NCI-H128 (cell line): Measurements from ENCODE around the gene DNM2.
"Not testable (repeated sequence)": the region's sequence is repeated elsewhere in the genome, so short reads cannot be mapped to it uniquely, and the experiment has no call there.

ENCODE experiments used
- DNase-seq: peaks from one replicate; lab custom pipeline; 2025; ENCODE audit not compliant: unreplicated experiment; lab: John Stamatoyannopoulos, UW

DNM2 gene

DNA sequence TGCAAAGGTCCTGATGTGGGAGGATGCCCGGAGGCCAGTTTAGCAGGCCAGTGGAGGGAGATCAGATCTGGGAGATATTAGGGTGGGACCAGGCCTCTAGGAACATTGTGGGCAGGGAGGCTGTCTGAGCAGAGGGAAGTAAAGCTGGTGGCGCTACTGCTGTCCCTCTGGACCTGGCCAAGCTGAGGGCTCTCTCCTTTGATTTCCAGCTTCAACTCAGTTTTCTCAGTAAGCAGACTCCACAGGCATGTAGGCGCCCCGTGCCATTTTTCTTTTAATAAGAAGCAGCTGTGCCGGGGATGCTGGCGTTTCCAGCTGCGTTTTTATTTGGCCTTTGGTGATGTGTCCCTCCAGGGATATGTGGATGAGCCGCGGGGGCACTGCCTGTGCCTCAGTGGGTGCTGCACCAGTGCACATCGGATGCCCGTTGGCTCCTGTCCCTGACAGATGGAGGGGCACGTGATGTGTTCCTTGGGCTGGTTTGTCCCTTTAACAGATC lies 6.7 kb downstream of the DNM2 start:
- no peak for DNase-seq

DNA sequence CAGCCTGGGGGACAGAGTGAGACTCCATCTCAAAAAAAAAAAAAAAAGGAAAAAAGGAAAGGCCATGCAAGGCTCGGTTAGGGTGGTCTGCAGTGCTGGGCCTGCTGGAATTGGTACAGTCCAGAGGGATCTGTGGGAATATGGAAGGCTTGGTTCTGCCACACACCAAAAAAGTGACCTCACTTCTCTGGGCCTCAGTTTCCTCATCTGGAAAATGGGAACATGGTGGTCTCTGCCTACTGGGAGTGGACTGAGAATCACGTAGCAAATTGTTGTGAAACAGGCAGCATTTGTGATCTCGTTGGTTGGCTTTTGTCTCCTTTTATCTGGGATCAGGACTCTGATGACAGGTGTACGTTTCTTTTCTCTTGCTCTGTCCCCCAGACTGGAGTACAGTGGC lies 7.5 kb downstream of the DNM2 start:
- DNase-seq: no peak

DNA sequence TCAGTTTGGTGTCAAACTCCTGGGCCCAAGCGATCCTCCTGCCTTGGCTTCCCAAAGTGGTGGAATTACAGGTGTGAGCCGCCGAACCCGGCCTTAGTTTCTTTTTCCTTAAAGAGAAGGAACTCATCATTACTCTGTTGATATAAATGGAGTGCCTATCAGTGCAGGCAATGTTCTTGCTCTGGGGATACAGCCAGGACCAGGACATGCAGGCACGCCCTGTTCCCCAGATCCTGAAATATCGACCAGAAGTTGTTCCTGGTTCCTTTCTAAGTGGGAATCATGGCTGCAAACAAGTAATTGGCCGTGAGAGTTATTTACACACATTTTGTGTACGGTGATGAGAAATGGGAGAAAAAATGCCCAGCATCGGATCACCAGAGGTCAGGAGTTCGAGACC lies 8.4 kb downstream of the DNM2 start:
- no peak for DNase-seq

DNA sequence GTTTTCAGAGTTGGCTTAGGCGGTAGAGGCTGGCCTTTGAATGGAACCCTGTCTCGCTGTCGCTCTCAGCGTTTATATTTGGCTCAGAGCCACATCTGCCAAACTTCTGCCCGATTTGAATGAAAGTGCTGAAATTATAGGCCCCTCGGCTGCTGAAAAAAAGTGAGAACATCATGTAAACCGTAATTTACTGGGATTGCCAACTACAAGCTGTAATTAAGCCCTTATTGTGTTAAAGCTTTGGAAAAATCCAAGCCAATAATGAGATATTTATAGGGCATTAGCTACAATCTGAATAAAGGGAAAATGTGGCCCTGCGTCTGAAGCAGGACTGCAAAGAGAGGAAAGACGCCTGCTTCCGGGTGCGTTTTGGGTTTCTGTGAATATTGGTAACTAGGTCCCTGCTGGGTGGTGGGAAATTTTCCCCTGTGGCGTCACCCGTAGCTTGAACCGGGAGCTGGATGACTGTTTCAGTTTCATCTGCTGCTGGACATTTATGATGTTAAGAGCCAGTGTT lies 9.9 kb downstream of the DNM2 start:
- no peak for DNase-seq

DNA sequence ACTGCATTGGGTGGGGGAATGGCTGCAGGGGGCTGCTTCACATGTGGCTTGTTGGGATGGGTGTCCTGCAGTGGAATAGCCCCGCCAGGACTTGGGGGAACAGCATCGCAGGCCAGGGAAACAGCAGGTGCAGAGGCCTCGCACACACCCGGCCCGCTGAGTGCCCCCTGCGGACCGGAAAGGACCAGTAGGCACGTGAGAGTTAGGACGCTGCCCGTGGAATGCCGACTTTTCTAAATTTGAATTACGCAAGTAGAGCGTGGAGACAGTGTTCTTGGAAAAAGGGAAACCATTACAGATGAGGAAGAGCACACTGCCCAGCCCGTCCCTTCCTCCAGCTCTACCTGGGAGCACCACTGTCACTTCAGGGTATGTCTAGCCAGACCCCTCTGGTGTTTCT lies 11.5 kb downstream of the DNM2 start:
- DNase-seq: no peak

DNA sequence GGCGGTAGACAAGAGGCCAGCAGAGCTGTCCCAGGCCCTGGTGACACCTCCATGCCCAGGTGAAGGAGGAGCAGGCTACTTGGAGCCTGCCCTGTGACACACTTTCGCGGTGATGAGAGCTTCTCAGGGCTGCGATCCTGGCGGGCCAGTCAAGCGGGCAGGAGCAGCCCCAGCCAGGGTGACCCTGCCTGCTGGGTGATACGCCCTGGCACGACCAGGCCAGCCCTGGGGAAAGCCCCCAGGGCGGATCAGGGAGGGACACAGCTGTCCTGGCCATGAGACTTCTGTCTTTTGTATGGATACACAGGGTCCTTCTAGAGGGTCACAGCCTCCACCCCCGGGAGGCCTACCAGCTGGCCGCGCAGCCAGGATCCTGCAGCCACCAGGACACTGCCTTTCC lies 13.1 kb downstream of the DNM2 start:
- DNase-seq: no peak

DNA sequence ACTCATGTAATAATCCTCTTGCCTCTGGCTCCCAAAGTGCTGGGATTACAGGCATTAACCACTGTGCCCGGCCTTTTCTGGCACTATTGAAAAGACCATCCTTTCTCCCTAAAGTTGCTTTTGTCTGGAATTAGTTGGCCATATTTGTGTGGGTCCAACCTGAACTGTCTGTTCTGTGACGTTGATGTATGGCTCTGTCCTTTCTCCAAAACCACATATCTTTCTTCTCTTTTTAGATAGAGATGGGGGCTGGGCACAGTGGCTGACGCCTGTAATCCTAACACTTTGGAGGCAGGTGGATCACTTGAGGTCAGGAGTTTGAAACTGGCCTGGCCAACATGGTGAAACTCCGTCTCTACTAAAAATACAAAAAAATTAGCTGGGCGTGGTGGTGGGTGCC lies 17.9 kb downstream of the DNM2 start:
- no peak for DNase-seq

DNA sequence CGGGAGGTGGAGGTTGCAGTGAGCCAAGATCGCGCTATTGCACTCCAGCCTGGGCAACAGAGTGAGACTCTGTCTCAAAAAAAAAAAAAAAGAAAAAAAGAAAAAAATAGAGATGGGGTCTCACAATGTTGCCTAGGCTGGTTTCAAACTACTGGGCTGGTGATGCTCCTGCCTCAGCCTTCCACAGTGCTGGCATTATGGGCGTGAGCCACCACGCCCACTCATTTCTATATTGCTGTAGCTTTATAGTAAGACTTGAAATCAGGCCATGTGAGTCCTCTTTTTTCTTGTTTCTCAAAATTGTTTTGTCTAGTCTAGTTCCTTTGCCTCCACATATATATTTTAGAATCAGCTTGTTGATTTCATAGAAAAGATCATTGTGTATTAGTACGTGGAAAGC lies 18.3 kb downstream of the DNM2 start:
- DNase-seq: no peak

DNA sequence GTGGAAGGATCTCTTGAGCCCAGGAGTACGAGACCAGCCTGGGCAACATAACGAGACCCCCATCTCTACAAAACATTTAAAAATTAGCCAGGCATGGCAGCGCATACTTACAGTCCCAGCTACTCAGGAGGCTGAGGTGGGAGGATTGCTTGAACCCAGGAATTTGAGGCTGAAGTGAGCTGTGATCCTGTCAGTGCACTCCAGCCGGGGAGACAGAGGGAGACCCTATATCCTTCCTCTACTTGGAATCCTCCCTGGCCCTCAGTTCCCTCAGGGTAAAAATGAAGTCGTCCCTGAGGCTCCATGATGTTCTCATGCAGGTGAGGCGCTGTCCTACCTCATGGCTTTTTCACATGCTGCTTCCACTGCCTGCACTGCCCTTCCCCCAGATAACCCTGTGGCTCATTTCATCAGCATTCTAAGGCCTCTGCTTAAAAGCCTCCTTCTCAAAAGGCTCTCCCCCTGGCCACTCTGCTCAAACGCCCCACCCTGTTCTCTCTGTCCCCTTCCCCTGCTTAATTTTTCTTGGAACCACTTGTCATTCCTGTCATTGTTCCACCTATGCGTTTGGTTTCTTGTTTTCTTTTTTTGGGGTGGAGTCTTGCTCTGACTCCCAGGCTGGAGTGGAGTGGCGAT lies 19.2 kb downstream of the DNM2 start:
- DNase-seq: no peak

DNA sequence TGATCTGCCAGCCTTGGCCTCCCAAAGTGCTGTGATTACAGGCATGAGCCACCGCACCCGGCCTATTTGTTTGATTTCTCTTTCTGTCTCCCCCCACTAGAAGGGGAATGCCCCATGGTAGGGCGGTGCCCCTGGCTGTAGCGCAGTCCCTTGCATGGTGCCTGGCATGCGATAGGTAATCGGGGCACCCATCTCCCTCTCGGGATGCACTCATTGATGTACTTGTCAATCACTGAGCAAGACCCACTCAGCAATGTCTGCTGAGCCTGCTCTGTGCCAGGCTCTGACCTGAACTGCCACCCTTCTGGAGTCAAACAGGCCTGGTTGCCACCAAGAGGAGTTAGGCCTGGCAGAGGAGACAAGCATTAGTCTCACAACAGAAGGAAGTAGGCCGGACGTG lies 19.8 kb downstream of the DNM2 start:
- no peak for DNase-seq

DNA sequence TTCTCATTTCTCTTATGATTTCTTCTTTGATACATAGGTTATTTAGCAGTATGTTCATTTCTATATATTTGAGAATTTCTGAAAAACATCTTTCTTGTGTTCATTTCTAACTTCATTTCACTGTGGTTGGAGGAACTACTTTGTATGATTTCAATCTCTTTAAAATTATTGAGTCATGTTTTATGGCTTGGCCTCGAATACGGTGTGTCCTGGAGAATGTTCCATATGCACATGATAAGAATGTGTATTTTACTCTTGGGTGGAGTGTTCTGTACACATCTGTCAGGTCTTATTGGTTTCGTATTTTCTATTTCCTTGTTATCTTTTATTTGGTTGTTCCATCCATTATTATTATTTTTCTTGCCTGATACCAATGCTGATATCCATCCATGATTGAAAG lies 22.9 kb downstream of the DNM2 start:
- DNase-seq: no peak

DNA sequence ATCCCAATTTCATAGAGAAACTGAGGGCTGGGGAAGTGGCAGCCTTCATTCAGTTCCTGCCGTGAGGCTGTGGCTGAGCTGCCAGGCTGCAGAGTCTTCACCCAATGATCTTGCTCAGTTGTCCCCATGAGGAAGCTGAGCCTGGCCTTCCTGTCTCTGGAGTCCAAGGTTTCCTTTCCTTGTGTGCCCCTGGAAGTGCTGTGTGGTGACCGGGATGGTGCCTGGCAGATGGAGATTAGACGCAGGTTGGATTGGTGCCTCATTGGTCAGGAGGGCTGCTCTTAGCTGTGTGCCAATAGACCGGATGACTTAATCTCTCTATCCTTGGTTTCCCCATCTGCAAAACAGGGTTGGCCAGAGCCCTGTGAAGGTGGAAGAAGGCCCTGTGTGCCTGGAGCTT lies 24.6 kb downstream of the DNM2 start:
- DNase-seq: no peak

DNA sequence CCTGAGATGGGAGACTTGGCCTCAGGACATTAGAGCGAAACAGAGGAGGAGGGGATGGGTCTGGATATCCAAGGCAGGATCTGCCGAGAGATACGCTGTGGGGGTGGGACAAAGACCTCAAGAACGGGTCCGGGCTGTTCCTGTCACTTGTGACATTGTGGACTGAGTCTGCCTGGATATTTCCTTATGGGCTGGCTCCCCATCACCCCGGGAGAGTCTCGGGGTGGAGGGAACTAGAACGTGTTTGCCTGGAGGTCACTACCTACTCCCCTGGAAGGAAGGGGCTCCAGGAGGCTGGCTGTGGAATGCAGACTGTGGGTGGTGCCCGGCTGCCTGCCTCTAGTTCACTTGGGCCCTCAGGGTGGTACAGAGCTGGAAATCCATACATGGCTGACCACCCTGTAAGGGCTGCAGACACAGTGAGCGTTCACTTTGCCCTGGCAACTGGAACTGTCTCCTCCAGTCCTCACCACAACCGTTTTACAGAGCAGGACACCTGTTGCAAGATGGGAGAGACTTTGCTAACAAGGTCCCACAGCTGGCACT lies 26.4 kb downstream of the DNM2 start:
- DNase-seq: no peak

DNA sequence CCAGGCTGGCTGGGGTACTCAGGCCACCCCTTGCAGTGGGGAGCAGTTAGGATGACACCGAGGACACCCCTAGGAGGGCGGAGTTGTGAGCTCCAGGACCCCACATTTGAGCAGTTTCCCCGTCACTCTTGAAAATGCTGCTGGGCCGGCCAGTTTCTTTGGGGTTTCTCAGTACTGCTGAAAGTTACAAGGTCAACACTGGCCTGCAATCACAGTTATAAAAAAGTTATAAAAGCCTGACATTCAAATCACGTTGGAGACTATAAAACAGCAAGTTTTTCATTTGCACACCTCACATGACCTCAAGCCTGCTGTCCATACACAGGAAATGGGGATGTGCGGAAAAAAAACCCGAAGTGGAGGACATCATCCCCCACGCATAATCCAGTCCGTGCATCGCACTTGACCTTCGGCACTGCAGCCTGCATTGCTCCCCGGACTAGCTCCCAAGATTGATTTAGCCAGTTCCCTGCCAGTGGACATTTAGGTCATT lies 27.0 kb downstream of the DNM2 start:
- DNase-seq: no peak

DNA sequence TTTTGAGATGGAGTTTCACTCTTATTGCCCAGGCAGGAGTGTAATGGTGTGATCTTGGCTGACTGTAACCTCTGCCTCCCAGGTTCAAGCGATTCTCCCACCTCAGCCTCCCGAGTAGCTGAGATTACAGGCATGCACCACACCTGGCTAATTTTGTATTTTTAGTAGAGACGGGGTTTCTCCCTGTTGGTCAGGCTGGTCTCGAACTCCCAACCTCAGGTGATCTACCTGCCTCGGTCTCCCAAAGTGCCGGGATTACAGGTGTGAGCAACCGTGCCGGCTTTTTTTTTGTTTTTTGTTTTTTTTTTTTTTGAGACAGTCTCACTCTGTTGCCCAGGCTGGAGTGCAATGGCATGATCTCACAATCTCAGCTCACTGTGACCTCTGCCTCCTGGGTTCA lies 28.6 kb downstream of the DNM2 start:
- DNase-seq: not testable (repeated sequence)

DNA sequence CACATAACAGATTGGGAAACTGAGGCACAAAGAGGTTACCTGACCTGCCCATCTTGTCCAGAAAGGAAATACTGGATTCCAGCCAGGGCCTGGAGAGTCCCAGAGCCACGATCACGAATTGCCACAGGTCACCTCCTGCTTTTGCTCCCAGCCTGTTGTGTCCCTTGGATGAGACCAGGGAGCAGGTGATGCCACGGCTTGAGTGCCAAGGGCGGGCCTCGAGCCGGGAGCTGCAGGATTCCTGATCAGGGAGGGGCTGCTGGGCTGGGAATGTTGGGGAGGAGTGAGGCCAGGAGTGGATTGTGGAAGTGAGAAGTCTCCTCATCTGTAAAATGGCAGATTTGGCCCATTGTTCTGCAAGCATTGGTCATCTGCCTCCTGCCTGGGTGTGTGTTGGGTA lies 29.4 kb downstream of the DNM2 start:
- DNase-seq: no peak

DNA sequence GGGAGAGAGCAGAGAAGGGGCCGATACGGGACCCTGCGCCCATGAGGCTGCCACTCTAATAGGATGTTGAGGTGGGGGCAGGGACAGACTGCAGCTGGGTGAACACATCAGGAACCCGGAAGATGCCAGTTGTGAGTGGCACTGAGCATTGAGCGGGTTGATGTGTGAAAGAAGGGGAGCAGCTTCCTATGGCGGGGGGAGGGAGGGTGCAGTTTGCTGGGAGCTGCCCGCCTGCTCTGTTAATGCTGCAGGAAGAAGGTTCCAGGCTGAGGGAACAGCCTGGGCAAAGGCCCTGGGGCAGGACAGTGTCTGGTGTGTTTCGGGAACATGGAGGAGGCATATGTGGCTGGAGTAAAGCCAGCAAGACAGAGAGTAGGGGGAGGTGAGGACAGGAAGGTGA lies 29.8 kb downstream of the DNM2 start:
- DNase-seq: no peak

DNA sequence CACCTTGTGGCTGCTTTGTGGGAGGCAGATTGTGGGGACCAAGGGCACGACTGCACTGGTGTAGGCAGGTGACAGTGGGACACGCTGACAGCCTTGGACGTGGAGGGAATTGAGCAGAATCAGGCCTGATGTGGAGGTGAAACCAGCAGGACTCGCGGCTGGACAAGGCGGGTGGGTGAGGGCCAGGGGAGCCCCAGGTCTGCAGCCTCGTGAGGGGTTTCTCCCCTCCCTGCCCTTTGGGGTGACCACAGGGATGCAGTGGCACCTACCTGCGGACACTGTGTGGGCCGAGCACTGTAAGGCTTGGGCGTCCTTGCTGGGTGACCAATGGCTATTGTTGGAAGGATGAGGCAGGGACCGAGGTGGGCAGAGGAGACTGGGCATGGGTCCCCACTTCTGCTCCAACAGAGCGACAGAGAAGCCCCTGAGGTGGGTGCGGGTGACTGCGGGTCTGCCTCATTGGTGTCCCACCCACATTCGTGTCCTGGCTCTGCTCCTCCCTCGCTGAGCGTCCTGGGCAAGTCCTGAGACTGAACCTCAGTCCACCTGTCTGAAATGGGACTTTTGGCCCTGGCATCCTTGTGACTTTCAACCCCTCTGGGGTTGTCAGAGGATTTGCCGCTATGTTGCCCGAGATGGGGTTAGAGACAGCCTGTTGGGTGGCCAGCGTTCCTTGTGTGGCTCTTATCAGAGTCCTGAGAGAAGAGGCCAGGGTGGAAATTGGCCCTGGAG lies 30.5 kb downstream of the DNM2 start:
- no peak for DNase-seq

DNA sequence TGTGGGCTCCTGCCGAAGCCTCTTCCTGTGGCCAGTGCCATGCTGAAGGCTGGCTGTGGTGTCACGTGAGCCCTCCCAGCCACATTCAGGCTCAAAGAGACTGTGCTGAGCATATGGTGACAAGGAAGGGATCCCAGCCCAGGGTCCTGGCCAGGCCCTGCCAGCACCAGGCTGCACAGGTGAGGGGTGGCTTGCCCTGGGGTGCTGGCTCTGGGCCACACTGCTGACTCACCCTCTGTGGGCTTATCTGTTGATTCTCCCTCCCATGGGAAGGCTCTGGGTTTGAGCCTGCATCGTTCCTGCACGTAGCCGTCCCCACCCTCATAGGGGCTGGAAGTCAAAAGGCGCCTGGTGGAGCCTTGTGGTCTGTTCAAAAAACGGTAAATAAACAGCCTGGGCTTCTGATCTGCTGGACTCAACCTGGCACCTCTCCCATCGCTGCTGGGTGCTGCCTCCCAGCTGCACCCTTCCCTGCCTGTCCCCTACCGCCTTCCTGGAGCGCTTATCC lies 31.1 kb downstream of the DNM2 start:
- no peak for DNase-seq

DNA sequence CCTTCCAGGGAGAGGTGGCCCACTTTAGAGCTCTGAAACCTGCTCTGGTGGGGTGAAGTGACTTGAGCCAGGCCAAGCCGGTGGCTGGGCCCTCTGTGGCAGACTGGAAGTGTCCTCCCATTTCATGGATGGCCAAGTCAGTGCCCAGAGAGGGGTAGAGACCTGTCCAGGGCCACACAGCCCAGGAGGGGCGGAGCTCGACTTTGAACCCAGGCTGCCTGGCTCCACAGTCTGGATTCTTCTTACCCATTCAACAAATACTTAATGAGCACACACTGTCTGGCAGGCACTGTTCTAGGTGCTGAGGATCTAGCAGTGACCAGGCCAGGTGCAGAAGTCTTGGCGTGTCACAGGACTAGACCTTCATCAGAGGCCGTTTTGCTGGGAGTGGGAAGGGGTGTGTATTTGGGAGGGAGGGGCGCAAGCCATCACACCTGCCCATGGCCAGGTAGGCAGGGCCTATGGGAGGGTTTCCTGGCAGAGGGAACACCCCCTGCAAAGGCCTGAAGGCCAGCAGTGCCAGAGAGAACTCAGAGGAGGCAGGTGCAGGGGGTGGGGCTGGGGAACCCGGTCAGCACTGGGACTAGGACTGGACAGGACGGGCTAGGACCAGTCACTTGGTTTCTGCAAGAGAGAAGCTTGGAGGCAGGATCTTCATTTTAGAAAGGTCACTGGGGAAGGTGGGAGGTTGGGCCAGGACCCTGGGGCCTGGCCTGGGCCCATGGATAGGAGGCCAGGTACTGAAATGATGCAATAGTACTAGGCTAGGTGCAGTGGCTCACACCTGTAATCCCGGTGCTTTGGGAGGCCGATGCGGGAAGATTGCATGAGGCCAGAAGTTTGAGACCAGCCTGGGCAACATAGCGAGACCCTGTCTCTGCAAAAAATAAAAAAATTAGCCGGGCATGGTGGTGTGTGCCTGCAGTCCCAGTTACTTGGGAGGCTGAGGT lies 31.8 kb downstream of the DNM2 start:
- DNase-seq: no peak
